ENCODE data around the gene KRTAP12-4.

DNA sequence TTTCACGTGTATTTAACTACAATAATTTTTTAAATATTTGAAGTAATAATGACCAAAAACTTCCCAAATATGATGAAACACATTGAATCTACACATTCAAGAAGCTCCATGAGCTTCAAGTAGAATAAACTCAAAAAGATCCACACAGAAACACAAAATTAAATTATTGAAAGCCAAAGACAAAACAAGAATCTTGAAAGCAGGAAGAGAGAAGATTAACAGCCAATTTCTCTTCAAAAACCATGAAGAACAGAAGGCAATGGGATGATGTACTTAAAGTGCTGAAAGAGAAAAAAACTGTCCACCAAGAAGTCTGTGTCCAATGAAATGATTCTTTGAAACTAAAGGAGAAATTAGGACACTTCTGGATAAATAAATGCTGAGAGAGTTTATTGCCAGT is 22.4 kb downstream of the KRTAP12-4 start:
- TF ChIP-seq, protein P1, sequence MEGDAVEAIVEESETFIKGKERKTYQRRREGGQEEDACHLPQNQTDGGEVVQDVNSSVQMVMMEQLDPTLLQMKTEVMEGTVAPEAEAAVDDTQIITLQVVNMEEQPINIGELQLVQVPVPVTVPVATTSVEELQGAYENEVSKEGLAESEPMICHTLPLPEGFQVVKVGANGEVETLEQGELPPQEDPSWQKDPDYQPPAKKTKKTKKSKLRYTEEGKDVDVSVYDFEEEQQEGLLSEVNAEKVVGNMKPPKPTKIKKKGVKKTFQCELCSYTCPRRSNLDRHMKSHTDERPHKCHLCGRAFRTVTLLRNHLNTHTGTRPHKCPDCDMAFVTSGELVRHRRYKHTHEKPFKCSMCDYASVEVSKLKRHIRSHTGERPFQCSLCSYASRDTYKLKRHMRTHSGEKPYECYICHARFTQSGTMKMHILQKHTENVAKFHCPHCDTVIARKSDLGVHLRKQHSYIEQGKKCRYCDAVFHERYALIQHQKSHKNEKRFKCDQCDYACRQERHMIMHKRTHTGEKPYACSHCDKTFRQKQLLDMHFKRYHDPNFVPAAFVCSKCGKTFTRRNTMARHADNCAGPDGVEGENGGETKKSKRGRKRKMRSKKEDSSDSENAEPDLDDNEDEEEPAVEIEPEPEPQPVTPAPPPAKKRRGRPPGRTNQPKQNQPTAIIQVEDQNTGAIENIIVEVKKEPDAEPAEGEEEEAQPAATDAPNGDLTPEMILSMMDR (conservative IDR thresholded peaks at IDR 0.05), result no peak
- no peak for TF ChIP-seq EZH2 (IDR thresholded peaks at IDR 0.05; ENCODE audit: low read depth)

Measured in PC-9 (cell line).